Activated CD8-positive, alpha-beta memory T cell treated with anti-CD3 and anti-CD28 coated beads for 4 hours (primary cell): ENCODE measurements around the gene NUP210L.

Experiments used
- DNase-seq, 2 donors: peaks; one replicate each; pipeline ENCODE4 v3.0.0-alpha.2; 2020; ENCODE audit warnings: low read depth in 2 of 2

Gene NUP210L

DNA sequence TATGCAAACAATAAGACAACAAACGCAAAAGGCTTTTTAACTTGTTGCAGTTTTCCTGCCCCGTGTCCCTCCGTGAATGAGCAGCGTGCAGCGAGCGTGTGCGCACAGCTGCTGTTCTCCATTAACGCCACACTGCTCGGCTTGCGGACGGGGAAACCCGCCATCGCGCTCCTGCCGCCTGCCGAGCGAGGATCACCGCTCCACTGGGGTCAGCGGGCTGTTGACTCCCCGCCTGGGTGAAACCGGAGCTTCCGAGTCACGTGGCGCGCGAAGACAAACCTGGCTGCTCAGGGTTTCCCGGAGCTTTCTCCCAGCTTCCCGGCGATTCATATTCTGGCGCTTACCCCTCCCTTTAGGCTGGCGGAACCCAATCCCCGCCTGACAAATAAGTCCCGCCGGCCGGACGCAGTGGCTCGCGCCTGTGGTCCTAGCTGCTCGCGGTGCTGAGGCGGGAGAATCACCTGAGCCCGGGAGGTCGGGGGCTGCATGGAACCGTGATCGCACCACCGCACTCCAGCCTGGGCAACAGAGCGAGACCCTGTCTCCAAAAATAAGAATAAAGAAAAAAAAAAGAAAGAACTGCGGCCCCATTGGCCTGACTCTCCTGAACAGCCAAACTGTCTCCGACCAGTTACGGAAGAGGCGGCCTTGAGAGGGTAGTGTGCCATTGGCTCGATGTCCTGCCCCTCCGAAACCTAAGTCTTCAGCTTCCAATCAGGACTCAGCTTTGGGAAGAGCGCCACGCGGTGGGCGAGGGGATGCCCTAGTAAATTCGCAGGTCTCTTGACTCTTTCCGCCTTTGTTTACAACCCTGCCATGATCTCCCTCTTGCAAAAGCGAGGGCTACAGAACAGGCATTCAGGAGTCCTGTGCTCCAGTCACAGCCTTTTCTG is 187.5 kb downstream of the NUP210L start, which contains the start of gene CREB3L4:
Gene CREB3L4 (plus strand): TSS at position 796 of the 893 bp plus-strand sequence. CDS start 624 bp downstream, outside the sequence.
- peak; percentile 63 to 65 for DNase-seq

DNA sequence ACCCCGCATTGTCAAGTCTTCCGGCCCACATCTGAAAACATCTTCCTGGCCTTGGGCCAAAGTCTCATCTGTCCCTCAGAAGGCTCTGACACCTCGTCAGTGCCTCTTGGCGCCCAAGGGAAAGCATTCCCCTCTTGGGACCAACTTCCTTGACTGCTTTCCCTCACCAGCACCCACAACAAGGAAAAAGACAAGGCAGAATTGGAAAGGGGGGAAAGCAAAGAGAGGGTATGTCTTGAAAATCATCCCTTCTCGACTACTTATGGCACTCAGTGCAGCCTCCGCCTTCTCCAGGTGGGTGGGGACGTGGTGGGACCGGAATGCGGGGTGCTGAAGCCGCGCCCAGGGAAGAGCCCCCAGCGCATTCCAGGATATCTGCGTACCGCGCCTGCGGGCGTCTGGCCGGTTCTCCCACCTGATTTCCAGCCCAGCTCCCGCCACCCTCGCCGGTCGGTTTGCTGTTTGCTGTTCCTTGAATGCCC is 191.0 kb downstream of the NUP210L start:
- DNase-seq: no peak

DNA sequence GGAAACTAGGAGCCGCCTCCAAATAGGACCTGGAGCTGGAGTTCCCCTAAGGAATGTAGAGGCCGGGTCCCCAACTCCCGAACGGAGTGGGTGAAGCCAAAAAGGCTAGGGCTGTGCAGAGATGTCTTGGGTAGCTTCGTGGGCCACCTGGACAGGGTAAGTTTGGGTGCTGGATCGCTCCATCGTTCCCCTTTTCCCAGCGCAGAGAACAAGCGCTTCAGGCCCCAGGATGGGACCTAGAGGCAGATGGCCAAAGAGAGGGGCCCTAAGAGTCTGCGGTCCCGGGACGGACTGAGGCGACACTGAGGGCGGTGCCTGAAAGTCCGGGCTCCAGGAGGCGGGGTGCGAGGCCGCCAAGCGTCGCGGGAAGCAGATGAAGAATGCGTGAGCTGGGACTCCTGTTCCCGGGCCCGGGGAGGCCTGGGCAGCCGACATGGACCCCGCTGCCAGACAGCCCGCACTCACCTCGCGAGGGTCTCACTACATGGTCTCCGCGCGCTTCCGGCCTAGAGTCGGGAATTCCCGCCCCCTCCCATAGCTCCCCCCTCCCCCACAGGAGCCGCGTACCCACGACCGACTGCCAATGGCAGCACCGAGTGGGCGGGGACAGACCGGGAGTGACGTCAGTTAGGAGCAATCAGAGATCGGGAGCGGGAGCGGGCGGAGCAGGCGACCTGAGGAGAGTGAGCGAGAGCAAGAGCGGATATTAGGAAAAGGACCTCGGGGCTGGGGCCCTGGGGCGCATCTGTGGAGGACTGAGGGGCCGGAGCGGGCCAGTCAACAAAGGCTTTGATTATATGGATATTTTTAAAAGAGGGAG is 191.6 kb downstream of the NUP210L start, which contains the start of gene SLC39A1:
Gene SLC39A1 (minus strand): TSS at position 508 of the 820 bp plus-strand sequence. CDS start 822 bp downstream, outside the sequence.
- DNase-seq: peak; percentile 87 to 88

GRCh38 chr1:153962088-153963029 is 192.5 kb downstream of the NUP210L start:
- DNase-seq: no peak

- DNase-seq: no peak
Observed at GRCh38 chr1:153961421-153961820, 193.5 kb downstream of the NUP210L start.

DNA sequence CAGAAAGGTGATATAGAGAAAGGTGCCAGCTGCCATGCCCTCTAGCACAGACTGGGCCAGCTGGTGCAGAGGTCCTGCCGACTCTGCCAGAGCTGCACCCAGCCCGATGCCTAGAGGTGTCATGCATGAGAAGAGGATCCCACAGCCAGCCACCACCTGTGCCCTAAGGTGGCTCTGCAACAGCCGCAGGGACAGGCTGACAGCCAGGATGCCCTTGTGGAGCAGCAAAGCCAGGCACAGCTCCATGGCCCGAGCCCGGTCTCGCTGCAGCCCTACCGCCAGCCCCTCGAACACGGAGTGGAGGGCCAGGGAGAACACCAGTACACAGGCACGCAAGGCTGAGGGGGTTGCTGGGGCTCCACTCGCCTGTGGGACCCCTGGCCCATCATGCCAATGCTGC is 194.7 kb downstream of the NUP210L start:
- no peak for DNase-seq

DNA sequence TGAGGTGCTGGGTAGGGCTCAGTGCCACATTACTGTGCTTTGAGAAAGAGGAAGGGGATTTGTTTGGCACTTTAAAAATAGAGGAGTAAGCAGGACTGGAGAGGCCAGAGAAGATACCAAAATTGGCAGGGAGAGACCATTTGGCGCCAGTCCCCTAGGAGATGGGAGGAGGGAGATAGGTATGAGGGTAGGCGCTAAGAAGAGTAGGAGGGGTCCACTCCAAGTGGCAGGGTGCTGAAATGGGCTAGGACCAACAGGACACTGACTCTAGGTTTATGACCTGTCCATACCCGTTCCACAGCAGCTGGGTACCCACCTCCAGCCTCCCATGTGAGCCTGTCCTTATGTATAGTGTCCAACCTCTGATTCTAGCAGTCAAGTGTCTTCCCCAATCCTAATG is 195.4 kb downstream of the NUP210L start:
- DNase-seq: no peak

- no peak for DNase-seq
Observed at GRCh38 chr1:153958961-153959260, 196.0 kb downstream of the NUP210L start.

- DNase-seq: peak; percentile 92 to 96
Observed at GRCh38 chr1:153958111-153958960, 196.5 kb downstream of the NUP210L start, which contains the start of gene CRTC2. TSS of gene CRTC2 (minus strand) at chr1:153958612. CDS start at chr1:153958497, 115 bp downstream.

- no peak for DNase-seq
Observed at GRCh38 chr1:153957744-153958110, 197.1 kb downstream of the NUP210L start.

- no peak for DNase-seq
Observed at GRCh38 chr1:153956997-153957715, 197.7 kb downstream of the NUP210L start.

DNA sequence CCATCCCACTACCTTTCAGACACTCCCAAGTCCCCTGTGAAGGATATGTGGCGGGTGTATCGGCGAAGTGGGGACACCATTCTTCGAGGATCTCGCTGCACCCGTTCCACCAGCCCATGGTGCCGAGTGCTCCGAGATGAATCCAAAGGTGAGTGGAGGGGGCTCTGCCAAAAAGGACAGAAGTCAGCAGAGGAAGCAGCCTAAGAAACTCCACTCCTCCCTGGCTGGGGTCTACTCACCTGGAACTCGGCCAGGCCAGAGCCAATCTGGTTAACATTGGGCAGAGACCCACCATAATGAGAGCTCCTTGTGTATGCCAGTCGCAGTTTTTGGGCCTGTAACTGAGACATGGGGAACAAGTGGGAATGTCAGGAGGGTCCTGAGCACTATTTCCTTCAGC is 200.0 kb downstream of the NUP210L start:
- no peak for DNase-seq

GRCh38 chr1:153953859-153954365 is 201.0 kb downstream of the NUP210L start:
- no peak for DNase-seq

- no peak for DNase-seq
Observed at GRCh38 chr1:153951801-153952200, 203.1 kb downstream of the NUP210L start.

- DNase-seq: no peak
Observed at GRCh38 chr1:153951183-153951582, 203.7 kb downstream of the NUP210L start.

DNA sequence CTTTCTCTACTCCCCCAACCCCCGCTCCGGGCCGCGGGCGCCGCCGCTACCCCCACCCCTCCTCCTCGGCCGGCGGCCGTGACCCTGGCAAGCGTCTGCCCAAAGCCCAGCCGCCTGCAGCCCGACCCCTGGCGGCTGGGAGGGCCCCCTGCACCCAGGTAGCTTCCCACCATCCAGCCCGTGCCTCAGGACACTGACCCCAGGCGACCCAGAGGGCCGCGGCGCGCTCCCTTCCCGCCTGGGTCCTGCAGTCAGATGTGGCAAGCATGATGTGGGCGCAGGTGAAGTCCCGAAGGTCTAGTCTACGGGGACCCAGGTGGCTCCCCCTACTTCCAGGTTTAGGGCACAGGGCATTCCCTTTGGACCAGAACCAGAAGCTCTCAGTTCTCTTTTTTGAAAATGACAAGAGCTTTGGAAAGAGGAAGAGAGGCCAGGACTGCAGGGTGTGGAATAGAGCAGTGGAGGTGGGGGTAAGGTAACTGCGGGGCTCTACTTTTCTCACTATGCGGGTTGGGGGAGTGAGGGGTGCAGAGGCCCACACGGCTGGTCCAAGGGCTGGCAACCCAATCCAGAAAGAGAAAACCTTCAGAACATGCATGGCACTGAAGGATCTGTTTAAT is 208.1 kb downstream of the NUP210L start, which contains the start of gene DENND4B:
Gene DENND4B (minus strand): TSS at position 97 of the 620 bp plus-strand sequence. CDS start 2,344 bp downstream, outside the sequence.
- peak; percentile 56 to 58 for DNase-seq

DNA sequence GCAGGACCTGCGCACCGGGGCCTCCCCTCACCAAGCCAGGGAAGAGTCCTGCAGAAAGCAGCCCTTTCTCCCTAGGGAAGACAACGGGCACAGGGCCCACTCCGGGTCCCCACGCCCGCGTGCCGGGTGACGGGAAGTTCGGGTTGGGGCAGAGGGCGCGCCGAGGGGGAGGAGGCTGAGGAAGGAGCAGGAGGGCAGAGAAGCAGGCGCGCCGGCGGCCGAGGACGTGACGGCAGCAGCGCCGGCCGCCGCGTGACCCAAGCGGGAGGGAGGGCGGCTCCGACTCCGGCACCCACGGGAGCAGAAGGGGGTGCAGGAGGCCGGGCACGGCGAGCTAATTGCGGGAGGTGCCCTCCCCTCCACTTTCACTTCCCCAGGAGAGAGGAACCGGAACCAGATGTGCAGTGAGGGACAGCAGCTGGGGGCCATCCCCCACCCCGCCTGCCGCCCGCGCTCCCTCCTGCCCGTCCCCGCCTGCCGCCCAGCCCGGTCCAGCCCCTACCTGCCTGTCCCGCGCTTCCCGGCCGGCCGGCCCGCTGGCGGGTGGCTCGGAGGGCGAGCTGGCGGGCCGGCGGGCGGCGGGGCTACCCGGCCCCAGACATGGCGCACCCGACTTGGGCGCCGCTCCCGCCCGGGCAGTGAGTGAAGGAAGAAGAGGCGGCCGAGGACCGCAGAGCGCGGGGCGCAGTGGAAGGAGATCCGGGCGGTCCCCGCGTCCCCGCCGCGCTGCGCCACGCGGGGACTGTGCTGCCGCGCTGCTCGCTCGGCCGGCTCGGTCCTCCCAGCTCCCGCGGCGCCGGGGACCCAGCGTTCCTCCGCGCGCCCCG is 208.9 kb downstream of the NUP210L start:
- DNase-seq: peak; percentile 46 to 52
